ENCODE measurements around the gene DDAH1.
A peak's percentile ranks its signal among the peaks of the same experiment; 100 is the strongest.
"Not testable (repeated sequence)": the region's sequence is repeated elsewhere in the genome, so short reads cannot be mapped to it uniquely, and the experiment has no call there.

Gene DDAH1

DNA sequence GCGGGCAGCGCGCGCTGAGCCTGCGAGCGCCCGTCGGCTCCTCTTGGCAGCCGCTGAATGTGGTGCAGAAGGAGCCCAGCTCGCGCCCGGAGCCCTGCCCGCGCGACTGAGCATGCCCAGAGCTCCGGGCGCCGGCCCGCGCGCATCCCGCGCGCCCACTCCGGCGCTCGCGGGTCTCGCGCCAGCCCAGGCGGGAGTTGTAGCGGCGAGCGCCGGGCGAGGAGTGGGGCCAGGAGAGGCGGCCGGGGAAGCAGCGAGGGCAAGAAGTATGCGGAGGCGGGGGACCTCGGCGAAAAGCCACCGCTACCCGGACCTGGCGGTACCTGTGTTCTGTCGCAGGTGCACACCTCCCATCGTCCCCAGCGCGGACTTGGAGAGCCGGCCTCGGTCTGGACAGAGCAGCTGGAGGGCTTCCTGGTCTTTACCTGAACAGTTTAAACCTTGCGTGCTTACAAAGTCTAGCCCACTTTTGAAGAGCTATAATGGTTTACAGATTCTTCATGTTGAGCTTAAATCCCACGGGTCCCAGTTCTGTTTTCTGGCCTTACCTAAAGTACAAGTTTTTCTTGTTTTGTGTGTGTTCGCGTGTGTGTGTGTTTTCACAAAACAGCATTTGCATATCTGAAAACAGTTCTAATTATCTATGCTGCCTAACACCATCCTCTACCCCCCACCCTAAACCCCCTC lies at the start of gene DDAH1:
Gene DDAH1, minus strand, starts transcription at position 61 of the 687 bp plus-strand sequence. CDS start 114 bp downstream, outside the sequence.
- DNase-seq = no peak

DNA sequence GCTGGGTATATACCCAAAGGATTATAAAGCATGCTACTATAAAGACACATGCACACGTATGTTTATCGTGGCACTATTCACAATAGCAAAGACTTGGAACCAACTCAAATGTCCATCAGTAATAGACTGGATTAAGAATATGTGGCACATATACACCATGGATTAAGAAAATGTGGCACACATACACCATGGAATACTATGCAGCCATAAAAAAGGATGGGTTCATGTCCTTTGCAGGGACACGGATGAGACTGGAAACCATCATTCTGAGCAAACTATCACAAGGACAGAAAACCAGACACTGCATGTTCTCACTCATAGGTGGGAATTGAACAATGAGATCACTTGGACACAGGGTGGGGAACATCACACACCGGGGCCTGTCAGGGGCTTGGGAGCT lies 49.0 kb upstream of the DDAH1 start:
- not testable (repeated sequence) for DNase-seq

- no peak for DNase-seq
Measured at GRCh38 chr1:85504417-85504816, 39.5 kb upstream of the DDAH1 start.

- DNase-seq = peak; percentile 35
Measured at GRCh38 chr1:85502625-85503083, 37.7 kb upstream of the DDAH1 start.

DNA sequence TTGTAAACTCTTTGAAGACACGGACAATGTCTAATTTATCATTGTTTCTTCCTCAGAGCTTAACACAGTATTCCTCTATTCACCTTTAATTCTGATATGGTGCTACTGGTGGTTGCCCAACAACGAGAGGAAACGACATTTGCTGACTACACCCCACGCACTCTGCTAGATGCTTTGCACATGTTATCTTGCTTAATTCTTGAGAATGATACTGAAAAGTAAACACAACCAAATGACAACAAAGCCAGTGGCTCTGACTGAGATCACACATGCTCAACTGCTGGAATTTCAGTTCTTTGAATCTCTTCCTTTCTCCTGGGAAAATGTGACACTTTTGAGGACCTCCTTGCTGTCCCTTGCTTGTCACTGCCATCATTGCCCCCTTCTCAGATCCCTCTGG lies 37.2 kb upstream of the DDAH1 start:
- DNase-seq = no peak

DNA sequence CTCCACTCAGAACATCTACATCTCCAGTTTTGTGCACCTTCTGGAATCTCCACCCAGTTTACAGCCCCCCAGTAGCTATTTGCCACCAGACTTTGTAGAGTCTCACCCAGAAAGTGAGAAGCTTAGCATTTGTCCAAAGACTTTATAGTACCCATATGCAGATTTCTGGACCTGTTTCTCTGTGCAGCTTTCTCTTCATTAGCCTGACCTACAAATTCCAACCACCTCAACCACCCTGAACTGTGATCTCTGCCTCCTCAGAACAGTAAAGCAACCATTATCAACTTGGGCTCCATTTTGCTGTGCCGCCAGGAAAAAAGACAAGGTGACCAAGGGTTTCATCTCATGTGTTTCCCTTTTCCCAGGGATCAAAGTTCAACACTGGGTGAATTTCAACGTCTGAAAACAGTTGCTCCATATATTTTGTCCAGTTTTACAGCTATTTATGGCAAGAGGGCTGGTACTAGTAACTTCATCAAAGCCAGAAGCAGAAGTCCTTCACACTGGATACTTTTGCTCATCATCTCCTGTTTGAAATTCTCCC lies 36.5 kb upstream of the DDAH1 start:
- no peak for DNase-seq

DNA sequence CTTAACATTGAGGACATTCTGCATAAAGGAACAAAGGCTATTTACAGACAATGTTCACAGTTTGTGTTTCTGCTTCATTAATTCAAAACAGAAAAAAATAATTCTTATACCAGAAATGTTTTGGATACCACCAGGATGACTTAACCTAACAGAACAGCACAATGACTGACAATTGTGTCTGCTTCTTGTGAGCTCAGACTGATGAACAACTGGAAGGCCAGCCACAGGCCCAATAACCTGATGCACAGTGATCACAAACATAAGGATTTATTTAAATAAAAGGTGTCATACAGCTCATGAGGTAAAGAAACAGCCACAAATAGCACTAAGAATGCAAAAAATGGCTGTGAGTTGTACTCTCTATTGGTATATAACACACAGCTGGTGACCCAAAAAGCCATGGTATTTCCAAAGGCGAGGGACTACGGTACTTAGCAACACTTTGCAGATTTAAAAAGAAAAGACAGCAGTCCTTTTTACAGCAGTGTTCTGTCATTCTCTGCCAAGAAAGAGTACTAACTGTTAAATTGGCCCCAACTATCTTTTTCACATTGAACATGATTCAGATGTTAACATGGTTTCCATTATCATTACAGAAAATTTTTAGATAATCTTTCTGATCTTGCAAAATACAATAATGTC lies 32.1 kb upstream of the DDAH1 start:
- no peak for DNase-seq

- DNase-seq = no peak
Measured at GRCh38 chr1:85495556-85495955, 30.6 kb upstream of the DDAH1 start.

- peak; percentile 14 for DNase-seq
Measured at GRCh38 chr1:85494904-85495266, 29.9 kb upstream of the DDAH1 start.

DNA sequence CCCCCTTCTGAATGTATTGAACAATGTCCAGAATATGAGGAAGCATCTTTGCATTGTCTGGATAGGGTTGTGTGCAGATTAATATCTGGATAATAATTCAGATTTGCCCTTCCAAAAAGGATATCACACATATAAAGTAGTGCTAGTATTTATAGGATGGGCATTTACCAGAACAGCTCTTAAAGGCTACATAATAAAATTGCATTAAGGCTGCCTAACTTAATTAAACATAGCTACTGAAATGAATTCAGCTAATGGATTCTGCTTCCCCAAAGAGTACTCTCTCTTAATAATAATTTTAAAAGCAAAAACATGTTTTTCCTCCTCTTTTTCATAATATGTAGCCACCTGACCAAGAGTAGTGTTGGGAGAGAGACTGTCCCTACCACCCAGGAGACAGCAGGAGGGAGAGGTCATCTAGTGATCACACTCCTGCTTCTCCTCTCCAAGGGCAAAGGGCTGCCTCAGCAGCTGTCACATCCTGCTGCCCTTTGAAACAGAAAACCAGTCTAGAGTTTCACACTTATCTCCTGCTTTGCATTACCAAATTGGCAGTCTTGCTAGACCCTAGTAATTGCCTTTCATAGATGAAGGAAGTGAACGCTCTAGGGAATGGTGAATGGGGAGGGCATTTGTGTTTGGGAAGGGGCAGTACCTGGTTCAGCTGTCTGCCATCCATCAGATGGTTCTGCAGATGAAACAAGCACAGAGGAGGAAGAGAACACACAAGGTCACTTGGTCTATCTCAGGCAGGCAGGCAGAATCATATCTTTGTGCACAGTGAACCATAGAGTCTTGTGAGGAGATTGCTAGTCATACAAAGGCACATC lies 29.3 kb upstream of the DDAH1 start:
- no peak for DNase-seq

GRCh38 chr1:85490270-85490985 lies 25.5 kb upstream of the DDAH1 start:
- DNase-seq = peak; percentile 13

DNA sequence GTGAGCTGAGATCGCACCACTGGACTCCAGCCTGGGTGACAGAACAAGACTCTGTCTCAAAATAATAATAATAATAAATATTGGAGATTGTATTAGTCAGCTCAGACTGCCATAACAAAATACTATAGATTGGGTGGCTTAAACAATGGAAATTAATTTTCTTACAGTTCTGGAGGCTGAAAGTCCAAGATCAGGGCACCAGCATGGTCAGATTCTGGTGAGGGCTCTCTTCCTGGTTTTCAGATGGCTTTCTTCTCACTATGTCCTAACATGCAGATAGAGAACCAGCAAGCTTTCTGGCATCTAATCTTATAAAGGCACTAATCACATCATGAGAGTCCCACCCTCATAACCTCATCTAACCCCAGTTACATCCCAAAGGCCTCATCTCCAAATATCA lies 23.2 kb upstream of the DDAH1 start:
- DNase-seq = no peak

DNA sequence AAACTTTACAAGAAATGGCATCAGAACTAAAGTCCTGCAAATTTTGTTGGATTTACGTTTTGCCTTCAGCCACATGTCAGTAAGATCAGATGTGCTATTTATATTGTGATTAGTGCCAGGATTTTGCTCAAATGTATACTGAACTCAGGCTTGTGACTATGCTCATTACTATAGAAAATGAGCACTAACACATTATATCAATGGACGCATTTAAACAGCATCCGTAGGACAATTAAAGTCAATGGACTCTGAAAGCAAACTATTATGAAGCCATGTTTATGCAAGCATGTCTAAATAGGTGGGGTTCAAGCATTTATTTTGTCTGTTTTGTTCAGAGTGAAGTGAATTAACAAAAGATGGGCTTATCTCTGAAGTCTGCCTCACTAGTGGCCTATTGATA lies 20.6 kb upstream of the DDAH1 start:
- no peak for DNase-seq

DNA sequence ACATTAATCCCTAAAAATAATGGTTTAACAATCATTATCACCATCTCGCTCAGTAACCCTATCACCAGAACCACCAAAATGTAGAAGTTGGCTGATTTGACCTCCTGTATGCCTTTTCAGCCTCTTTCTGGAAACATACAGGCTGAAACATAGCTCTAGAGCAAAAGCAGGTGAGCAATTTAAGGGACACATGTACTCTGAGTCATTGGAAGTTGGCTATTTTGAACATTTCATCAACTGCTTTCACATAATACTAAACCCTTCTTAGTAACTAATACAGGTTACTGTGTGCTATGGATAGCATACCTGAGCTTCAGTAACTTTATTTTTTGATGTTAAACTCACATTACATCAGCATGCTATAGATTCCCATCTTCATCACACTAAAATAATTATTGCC lies 19.8 kb upstream of the DDAH1 start:
- no peak for DNase-seq

GRCh38 chr1:85484264-85484663 lies 19.3 kb upstream of the DDAH1 start:
- DNase-seq = no peak

GRCh38 chr1:85481688-85482087 lies 16.7 kb upstream of the DDAH1 start:
- no peak for DNase-seq

DNA sequence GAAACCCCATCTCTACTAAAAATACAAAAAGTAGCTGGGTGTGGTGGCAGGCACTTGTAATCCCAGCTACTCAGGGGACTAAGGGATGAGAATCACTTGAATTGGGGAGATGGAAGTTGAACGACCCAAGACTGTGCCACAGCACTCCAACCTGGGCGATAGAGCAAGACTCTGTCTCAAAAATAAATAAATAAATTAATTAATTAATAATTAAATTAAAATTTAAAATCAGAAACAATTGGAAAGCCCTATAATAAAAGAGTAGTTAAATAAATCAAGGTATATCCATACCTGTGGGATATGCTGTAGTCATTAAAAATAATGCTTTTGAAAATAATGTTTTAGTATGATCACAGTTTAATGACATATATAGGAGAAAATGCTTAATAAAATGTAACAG lies 15.6 kb upstream of the DDAH1 start:
- no peak for DNase-seq

DNA sequence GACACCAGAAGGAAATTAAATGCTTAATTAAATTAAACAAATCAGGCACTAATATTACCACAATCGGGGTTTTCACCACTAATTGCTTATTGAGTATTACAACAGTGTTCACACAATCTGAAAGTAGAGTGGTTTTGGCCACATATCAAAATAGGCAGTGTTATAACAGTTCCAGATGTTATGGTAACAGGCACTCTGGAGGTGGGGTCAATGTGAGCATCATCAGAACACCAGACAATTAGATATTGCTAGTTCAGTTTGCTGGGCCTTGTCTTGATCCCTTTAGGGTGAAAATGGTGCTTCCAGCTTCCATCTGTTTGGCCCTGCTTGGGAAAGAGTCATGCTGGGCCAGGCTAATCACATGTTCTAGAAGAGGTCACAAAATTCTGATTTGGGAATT lies 14.5 kb upstream of the DDAH1 start:
- DNase-seq = no peak

DNA sequence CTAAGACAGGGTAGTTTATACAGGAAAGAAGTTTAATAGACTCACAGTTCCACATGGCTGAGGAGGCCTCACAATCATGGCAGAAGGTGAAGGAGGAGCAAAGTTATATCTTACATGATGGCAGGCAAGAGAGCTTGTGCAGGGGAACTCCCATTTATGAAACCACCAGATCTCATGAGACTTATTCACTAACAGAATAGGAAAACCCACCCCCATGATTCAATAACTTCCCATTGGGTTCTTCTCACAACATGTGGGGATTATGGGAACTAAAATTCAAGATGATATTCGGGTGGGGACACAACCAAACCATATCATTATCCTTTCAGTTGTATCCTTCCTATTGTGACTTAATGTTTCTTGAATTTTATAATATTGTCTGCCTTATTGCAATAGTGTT lies 13.4 kb upstream of the DDAH1 start:
- DNase-seq = no peak

DNA sequence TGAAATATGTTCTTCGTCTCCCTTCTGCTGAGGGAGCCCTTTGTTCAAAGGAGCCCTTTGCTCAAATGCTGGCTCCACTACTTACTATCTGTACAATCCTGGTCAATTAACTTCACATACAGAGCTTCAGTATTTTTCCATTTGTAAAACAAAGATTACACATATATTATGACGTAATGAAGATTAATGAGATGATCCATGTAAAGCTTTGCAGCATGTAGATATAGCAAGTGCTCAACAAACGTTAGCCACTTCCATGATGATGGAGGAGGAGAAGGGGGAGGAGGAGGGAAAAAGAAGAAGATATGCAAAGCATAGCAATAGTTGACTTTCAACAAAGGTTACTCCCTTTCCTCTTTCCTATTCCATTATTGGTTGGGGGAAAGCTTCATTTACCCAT lies 10.1 kb upstream of the DDAH1 start:
- DNase-seq = no peak

GRCh38 chr1:85473390-85473789 lies 8.4 kb upstream of the DDAH1 start:
- no peak for DNase-seq

GRCh38 chr1:85471558-85471957 lies 6.6 kb upstream of the DDAH1 start:
- DNase-seq = no peak

DNA sequence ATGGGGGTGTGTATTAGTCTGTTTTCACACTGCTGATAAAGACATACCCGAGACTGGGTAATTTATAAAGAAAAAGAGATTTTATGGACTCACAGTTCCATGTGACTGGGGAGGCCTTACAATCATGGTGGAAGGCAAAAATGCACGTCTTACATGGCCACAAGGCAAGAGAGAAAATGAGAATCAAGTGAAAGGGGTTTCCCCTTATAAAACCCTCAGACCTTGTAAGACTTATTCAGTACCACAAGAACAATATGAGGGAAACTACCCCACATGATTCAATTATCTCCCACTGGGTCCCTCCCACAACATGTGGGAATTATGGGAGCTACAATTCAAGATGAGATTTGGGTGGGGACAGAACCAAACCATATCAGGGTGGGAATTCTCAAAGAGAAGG lies 5.2 kb upstream of the DDAH1 start:
- not testable (repeated sequence) for DNase-seq

All from OCI-M1 (cell line).